ENCODE data around the gene DDX21.

The DDX21 gene

GRCh38 chr10:68981074-68981473 is 25.1 kb downstream of the DDX21 start:
- peaks cover 28% of the 10 kb centered on the region for H3K79me2 ChIP-seq (ENCODE audit: insufficient read depth, low read length)
- no peak overlapping the region for H3K4me2 ChIP-seq (ENCODE audit: low read depth, low read length, poor library complexity, severe bottlenecking)
- no peak overlapping the region for H3K4me3 ChIP-seq (ENCODE audit: insufficient read depth, low read length, poor library complexity, severe bottlenecking)
- H2AFZ ChIP-seq (ENCODE audit: low read depth, low read length, severe bottlenecking) = no peak overlapping the region
- H3K9ac ChIP-seq (ENCODE audit: low read length) = no peak overlapping the region
- no peaks in the 10 kb centered on the region for H3K9me2 ChIP-seq (replicated peaks; ENCODE audit: insufficient read depth, low read length)
- no peaks in the 10 kb centered on the region for H3K9me3 ChIP-seq (ENCODE audit: insufficient read depth, low read length)
- H3K36me3 ChIP-seq (ENCODE audit: low read length) = peaks cover 76% of the 10 kb centered on the region
- peaks cover 45% of the 10 kb centered on the region for H3F3A ChIP-seq (ENCODE audit: insufficient read depth)
- TF ChIP-seq, protein P1, sequence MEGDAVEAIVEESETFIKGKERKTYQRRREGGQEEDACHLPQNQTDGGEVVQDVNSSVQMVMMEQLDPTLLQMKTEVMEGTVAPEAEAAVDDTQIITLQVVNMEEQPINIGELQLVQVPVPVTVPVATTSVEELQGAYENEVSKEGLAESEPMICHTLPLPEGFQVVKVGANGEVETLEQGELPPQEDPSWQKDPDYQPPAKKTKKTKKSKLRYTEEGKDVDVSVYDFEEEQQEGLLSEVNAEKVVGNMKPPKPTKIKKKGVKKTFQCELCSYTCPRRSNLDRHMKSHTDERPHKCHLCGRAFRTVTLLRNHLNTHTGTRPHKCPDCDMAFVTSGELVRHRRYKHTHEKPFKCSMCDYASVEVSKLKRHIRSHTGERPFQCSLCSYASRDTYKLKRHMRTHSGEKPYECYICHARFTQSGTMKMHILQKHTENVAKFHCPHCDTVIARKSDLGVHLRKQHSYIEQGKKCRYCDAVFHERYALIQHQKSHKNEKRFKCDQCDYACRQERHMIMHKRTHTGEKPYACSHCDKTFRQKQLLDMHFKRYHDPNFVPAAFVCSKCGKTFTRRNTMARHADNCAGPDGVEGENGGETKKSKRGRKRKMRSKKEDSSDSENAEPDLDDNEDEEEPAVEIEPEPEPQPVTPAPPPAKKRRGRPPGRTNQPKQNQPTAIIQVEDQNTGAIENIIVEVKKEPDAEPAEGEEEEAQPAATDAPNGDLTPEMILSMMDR (IDR thresholded peaks at IDR 0.05; ENCODE audit: insufficient read depth, low read length, poor library complexity, severe bottlenecking) = no peak
- TF ChIP-seq EZH2phosphoT487 (conservative IDR thresholded peaks at IDR 0.05; ENCODE audit: low read length) = no peak
- no peak overlapping the region for H3K27ac ChIP-seq (ENCODE audit: low read depth, low read length)
- H4K20me1 ChIP-seq (ENCODE audit: low read depth, low read length) = peaks cover 22% of the 10 kb centered on the region
- H3K27me3 ChIP-seq (ENCODE audit: low read length) = no peaks in the 10 kb centered on the region

GRCh38 chr10:68982389-68982788 is 26.4 kb downstream of the DDX21 start:
- H3K9me2 ChIP-seq (replicated peaks; ENCODE audit: insufficient read depth, low read length) = no peaks in the 10 kb centered on the region
- no peak overlapping the region for H3K4me2 ChIP-seq (ENCODE audit: low read depth, low read length, poor library complexity, severe bottlenecking)
- H2AFZ ChIP-seq (ENCODE audit: low read depth, low read length, severe bottlenecking) = no peak overlapping the region
- no peaks in the 10 kb centered on the region for H3K27me3 ChIP-seq (ENCODE audit: low read length)
- H3K9me3 ChIP-seq (ENCODE audit: insufficient read depth, low read length) = no peaks in the 10 kb centered on the region
- peaks cover 45% of the 10 kb centered on the region for H3F3A ChIP-seq (ENCODE audit: insufficient read depth)
- H3K4me3 ChIP-seq (ENCODE audit: insufficient read depth, low read length, poor library complexity, severe bottlenecking) = no peak overlapping the region
- H3K27ac ChIP-seq (ENCODE audit: low read depth, low read length) = no peak overlapping the region
- peaks cover 22% of the 10 kb centered on the region for H3K79me2 ChIP-seq (ENCODE audit: insufficient read depth, low read length)
- H3K9ac ChIP-seq (ENCODE audit: low read length) = no peak overlapping the region
- TF ChIP-seq, protein P1 (IDR thresholded peaks at IDR 0.05; ENCODE audit: insufficient read depth, low read length, poor library complexity, severe bottlenecking) = no peak
- TF ChIP-seq EZH2phosphoT487 (conservative IDR thresholded peaks at IDR 0.05; ENCODE audit: low read length) = no peak
- peaks cover 70% of the 10 kb centered on the region for H3K36me3 ChIP-seq (ENCODE audit: low read length)
- peaks cover 22% of the 10 kb centered on the region for H4K20me1 ChIP-seq (ENCODE audit: low read depth, low read length)

- H4K20me1 ChIP-seq (ENCODE audit: low read depth, low read length) = peaks cover 7% of the 10 kb centered on the region
Measured at GRCh38 chr10:68987611-68988010, 31.6 kb downstream of the DDX21 start.

More at GRCh38 chr10:68987611-68988010, 31.6 kb downstream of the DDX21 start:
- Histone ChIP-seq H3K79me2 (ENCODE audit: insufficient read depth, low read length) (no peaks in the 10 kb centered on the region; the same call in 1 of the 2 replicates), H3K27me3 (ENCODE audit: low read length) (no peaks in the 10 kb centered on the region), H2AFZ (ENCODE audit: low read depth, low read length, severe bottlenecking) (no peak overlapping the region), H3K4me3 (ENCODE audit: insufficient read depth, low read length, poor library complexity, severe bottlenecking) (no peak overlapping the region), H3F3A (ENCODE audit: insufficient read depth) (peaks cover 48% of the 10 kb centered on the region), H3K27ac (ENCODE audit: low read depth, low read length) (no peak overlapping the region), H3K9me2 (replicated peaks; ENCODE audit: insufficient read depth, low read length) (no peaks in the 10 kb centered on the region), H3K9ac (ENCODE audit: low read length) (no peak overlapping the region), H3K9me3 (ENCODE audit: insufficient read depth, low read length) (no peaks in the 10 kb centered on the region), H3K4me2 (ENCODE audit: low read depth, low read length, poor library complexity, severe bottlenecking) (no peak overlapping the region), H3K36me3 (ENCODE audit: low read length) (peaks cover 27% of the 10 kb centered on the region)
- no peak for TF ChIP-seq EZH2phosphoT487 (conservative IDR thresholded peaks at IDR 0.05; ENCODE audit: low read length)
- TF ChIP-seq, protein P1 (IDR thresholded peaks at IDR 0.05; ENCODE audit: insufficient read depth, low read length, poor library complexity, severe bottlenecking) = no peak
